WTC11 (cell line): Measurements from ENCODE around the gene ISG15. TPM values are rescaled to one million over a fixed set of nuclear protein-coding genes. Genes with fewer than 3 reads are reported as not detected.
A peak's percentile ranks its signal among the peaks of the same experiment; 100 is the strongest.

Source experiments
- ATAC-seq: fragments of 200-7000 bp; cut with Tn5 transposase; 2 replicates; pipeline ENCODE4 v1.10.0; 2021; ENCODE audit warnings: mild to moderate bottlenecking, moderate library complexity
- CTCF ChIA-PET: fragments of 300-600 bp; sonication (Branson Sonifier 250); formaldehyde crosslinking; loops from one replicate; lab custom pipeline; 2021; ENCODE audit warnings: antibody characterized with exemption; lab: Charles Lee
- POLR2A ChIA-PET: fragments of 350-600 bp; sonication (Branson Sonifier 250); formaldehyde crosslinking; loops from one replicate; lab custom pipeline; 2021; ENCODE audit warnings: antibody characterized with exemption; lab: Charles Lee
- DNase-seq: peaks from one replicate; pipeline ENCODE4 v3.0.0; 2021; ENCODE audit warnings: low spot score
- H3K27ac Mint-ChIP-seq: 2 replicates; pipeline ENCODE4 v1.8.0; 2021; ENCODE audit warnings: mixed read lengths
- H3K27me3 Mint-ChIP-seq: 2 replicates; pipeline ENCODE4 v1.8.0; 2021; ENCODE audit warnings: low read depth, mild to moderate bottlenecking, moderate library complexity, mixed read lengths
- H3K36me3 Mint-ChIP-seq: 2 replicates; pipeline ENCODE4 v1.8.0; 2021; ENCODE audit warnings: mixed read lengths
- H3K4me1 Mint-ChIP-seq: 2 replicates; pipeline ENCODE4 v1.8.0; 2022; ENCODE audit warnings: mixed read lengths
- H3K4me3 Mint-ChIP-seq: 2 replicates; pipeline ENCODE4 v1.8.0; 2021; ENCODE audit warnings: mild to moderate bottlenecking, moderate library complexity, mixed read lengths
- H3K9me3 Mint-ChIP-seq: 2 replicates; pipeline ENCODE4 v1.8.0; 2021; ENCODE audit warnings: mixed read lengths
- CREB1 ChIP-seq: sonication (generic); formaldehyde crosslinking; IDR thresholded peaks from 2 replicates; pipeline ENCODE4 v1.8.0; 2023; ENCODE audit warnings: mild to moderate bottlenecking, missing genetic modification reagents
- GTF2I ChIP-seq: fragments of 250-450 bp; sonication (Bioruptor Pico); conservative IDR thresholded peaks from 2 replicates; pipeline ENCODE4 v1.4.0; 2021; ENCODE audit warnings: mild to moderate bottlenecking
- NFATC4 ChIP-seq: fragments of 250-450 bp; sonication (Bioruptor Pico); IDR thresholded peaks from 2 replicates; pipeline ENCODE4 v1.9.0; 2021; ENCODE audit warnings: mild to moderate bottlenecking
- OVOL2 ChIP-seq: fragments of 250-450 bp; sonication (Bioruptor Pico); IDR thresholded peaks from 2 replicates; pipeline ENCODE4 v1.9.0; 2021; ENCODE audit warnings: mild to moderate bottlenecking, borderline replicate concordance
- RORB ChIP-seq: fragments of 250-450 bp; sonication (Bioruptor Pico); IDR thresholded peaks from 2 replicates; pipeline ENCODE4 v1.9.0; 2021; ENCODE audit warnings: mild to moderate bottlenecking
- ZNF396 ChIP-seq: fragments of 250-450 bp; sonication (Bioruptor Pico); IDR thresholded peaks from 2 replicates; pipeline ENCODE4 v1.8.0; 2021; ENCODE audit warnings: mild to moderate bottlenecking, moderate library complexity, borderline replicate concordance
- total RNA-seq: library from RNA; stranded (reverse); gene quantifications from 3 replicates; pipeline ENCODE4 v1.2.3, GENCODE V29; 2021
- TF ChIP-seq, protein P1 (sequence below): sonication (generic); formaldehyde crosslinking; IDR thresholded peaks from 2 replicates; pipeline ENCODE4 v1.8.1; 2023; ENCODE audit warnings: mild to moderate bottlenecking, missing genetic modification reagents
- TF ChIP-seq, protein P2 (sequence below): fragments of 250-450 bp; sonication (Bioruptor Pico); IDR thresholded peaks from 2 replicates; pipeline ENCODE4 v2.1.2; 2022; ENCODE audit warnings: mild to moderate bottlenecking, moderate library complexity
- TF ChIP-seq, protein P3 (sequence below): sonication (generic); formaldehyde crosslinking; IDR thresholded peaks from 2 replicates; pipeline ENCODE4 v1.8.0; 2022; ENCODE audit warnings: missing genetic modification reagents
- TF ChIP-seq, protein P4 (sequence below): sonication (generic); formaldehyde crosslinking; IDR thresholded peaks from 2 replicates; pipeline ENCODE4 v1.8.0; 2022; ENCODE audit warnings: mild to moderate bottlenecking, missing genetic modification reagents
- TF ChIP-seq, protein P5 (sequence below): sonication (generic); formaldehyde crosslinking; IDR thresholded peaks from 2 replicates; pipeline ENCODE4 v1.8.1; 2023; ENCODE audit warnings: mild to moderate bottlenecking, missing genetic modification reagents, moderate library complexity
- TF ChIP-seq, protein P6 (sequence below): sonication (generic); formaldehyde crosslinking; IDR thresholded peaks from 2 replicates; pipeline ENCODE4 v1.8.0; 2022; ENCODE audit warnings: mild to moderate bottlenecking, missing genetic modification reagents
- TF ChIP-seq, protein P7 (sequence below): fragments of 200-600 bp; IDR thresholded peaks from 2 replicates; pipeline ENCODE4 v1.8.0; 2022; ENCODE audit warnings: antibody characterized with exemption

ISG15 gene
- total RNA-seq, 1 experiment from 2014 or later, result 29.5 TPM

DNA sequence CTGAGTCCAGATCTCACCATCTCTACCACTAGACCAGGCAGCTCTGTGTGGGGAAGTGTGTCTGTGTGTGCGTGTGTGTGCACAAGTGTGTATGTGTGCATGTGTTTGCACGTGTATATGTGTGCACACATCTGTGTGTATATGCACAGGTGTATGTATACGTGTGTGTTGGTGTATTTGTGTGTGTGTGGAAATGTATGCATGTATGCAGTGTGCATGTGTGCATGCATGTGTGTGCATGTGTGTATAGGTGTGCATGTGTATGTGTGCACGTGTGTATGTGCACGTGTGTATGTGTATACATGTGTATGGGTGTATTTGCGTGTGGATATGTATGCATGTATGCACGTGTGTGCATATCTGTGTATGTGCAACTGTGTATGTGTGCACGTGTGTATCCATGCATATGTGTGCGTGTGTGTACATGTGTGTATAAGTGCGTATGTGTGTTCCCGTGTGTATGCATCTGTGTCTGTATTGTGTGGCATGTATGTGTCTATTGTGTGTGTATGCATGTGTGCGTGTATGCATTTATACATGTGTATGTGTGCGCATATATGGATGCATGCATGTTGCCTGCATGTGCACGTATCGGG is 43.9 kb upstream of the ISG15 start (continued):
- TF ChIP-seq, protein P1, sequence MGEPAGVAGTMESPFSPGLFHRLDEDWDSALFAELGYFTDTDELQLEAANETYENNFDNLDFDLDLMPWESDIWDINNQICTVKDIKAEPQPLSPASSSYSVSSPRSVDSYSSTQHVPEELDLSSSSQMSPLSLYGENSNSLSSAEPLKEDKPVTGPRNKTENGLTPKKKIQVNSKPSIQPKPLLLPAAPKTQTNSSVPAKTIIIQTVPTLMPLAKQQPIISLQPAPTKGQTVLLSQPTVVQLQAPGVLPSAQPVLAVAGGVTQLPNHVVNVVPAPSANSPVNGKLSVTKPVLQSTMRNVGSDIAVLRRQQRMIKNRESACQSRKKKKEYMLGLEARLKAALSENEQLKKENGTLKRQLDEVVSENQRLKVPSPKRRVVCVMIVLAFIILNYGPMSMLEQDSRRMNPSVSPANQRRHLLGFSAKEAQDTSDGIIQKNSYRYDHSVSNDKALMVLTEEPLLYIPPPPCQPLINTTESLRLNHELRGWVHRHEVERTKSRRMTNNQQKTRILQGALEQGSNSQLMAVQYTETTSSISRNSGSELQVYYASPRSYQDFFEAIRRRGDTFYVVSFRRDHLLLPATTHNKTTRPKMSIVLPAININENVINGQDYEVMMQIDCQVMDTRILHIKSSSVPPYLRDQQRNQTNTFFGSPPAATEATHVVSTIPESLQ (CRISPR knock-in tag), result no peak
- TF ChIP-seq, protein P2, sequence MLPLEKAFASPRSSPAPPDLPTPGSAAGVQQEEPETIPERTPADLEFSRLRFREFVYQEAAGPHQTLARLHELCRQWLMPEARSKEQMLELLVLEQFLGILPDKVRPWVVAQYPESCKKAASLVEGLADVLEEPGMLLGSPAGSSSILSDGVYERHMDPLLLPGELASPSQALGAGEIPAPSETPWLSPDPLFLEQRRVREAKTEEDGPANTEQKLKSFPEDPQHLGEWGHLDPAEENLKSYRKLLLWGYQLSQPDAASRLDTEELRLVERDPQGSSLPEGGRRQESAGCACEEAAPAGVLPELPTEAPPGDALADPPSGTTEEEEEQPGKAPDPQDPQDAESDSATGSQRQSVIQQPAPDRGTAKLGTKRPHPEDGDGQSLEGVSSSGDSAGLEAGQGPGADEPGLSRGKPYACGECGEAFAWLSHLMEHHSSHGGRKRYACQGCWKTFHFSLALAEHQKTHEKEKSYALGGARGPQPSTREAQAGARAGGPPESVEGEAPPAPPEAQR (CRISPR knock-in tag), result no peak
- no peak for TF ChIP-seq CREB1

DNA sequence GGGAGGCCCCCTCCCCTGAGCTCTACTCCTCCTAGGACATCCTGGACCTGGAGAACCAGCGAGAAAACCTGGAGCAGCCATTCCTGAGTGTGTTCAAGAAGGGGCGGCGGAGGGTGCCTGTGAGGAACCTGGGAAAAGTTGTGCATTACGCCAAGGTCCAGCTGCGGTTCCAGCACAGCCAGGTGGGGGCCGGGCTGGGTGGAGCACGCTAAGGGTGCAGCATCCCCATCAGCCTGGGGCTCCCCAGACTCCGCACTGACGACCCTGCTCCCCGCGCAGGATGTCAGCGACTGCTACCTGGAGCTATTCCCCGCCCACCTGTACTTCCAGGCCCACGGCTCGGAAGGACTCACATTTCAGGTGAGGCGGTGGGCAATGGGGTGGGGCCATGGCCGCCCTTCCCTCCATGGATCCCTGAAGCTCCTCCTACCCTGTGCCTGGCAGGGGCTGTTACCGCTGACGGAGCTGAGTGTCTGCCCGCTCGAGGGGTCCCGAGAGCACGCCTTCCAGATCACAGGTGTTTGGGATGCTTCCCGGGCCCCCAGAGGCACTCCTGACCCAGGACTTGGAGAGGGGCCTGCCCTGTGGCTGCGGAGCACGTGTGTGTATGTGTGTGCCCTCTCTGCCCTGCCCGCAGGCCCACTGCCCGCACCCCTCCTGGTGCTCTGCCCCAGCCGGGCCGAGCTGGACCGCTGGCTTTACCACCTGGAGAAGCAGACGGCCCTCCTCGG is 42.9 kb upstream of the ISG15 start:
- Mint-ChIP-seq H3K4me3 (peak overlapping the region; percentile 41; the same call in 1 of the 2 replicates), H3K4me1 (no peaks in the 10 kb centered on the region), H3K9me3 (no peaks in the 10 kb centered on the region; the same call in 1 of the 2 replicates)
- CTCF ChIA-PET, result interaction anchor here (0.9 to 2.9 kb wide), 12 partner anchors 9 to 101 kb away, joined by 3 to 15 read pairs (median 4); partner anchors contain the start of gene NOC2L
- peak; percentile 63 for DNase-seq
- TF ChIP-seq, protein P3, sequence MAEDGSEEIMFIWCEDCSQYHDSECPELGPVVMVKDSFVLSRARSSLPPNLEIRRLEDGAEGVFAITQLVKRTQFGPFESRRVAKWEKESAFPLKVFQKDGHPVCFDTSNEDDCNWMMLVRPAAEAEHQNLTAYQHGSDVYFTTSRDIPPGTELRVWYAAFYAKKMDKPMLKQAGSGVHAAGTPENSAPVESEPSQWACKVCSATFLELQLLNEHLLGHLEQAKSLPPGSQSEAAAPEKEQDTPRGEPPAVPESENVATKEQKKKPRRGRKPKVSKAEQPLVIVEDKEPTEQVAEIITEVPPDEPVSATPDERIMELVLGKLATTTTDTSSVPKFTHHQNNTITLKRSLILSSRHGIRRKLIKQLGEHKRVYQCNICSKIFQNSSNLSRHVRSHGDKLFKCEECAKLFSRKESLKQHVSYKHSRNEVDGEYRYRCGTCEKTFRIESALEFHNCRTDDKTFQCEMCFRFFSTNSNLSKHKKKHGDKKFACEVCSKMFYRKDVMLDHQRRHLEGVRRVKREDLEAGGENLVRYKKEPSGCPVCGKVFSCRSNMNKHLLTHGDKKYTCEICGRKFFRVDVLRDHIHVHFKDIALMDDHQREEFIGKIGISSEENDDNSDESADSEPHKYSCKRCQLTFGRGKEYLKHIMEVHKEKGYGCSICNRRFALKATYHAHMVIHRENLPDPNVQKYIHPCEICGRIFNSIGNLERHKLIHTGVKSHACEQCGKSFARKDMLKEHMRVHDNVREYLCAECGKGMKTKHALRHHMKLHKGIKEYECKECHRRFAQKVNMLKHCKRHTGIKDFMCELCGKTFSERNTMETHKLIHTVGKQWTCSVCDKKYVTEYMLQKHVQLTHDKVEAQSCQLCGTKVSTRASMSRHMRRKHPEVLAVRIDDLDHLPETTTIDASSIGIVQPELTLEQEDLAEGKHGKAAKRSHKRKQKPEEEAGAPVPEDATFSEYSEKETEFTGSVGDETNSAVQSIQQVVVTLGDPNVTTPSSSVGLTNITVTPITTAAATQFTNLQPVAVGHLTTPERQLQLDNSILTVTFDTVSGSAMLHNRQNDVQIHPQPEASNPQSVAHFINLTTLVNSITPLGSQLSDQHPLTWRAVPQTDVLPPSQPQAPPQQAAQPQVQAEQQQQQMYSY (CRISPR knock-in tag), result peak; percentile 70; the same call in 1 of the 2 replicates
- TF ChIP-seq, protein P4, sequence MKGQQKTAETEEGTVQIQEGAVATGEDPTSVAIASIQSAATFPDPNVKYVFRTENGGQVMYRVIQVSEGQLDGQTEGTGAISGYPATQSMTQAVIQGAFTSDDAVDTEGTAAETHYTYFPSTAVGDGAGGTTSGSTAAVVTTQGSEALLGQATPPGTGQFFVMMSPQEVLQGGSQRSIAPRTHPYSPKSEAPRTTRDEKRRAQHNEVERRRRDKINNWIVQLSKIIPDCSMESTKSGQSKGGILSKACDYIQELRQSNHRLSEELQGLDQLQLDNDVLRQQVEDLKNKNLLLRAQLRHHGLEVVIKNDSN (CRISPR knock-in tag), result 0 out of 2 replicates have a peak, but pooled peaks have one; percentile 17
- TF ChIP-seq, protein P5, sequence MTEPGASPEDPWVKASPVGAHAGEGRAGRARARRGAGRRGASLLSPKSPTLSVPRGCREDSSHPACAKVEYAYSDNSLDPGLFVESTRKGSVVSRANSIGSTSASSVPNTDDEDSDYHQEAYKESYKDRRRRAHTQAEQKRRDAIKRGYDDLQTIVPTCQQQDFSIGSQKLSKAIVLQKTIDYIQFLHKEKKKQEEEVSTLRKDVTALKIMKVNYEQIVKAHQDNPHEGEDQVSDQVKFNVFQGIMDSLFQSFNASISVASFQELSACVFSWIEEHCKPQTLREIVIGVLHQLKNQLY (CRISPR knock-in tag), result no peak
- TF ChIP-seq, all 79 proteins: peak for 2
- Mint-ChIP-seq H3K27me3 (peaks cover 43% of the 10 kb centered on the region), H3K27ac (no peak overlapping the region), H3K36me3 (no peaks in the 10 kb centered on the region)
- POLR2A ChIA-PET, result no interaction called here
- ATAC-seq, result peak; percentile 61

DNA sequence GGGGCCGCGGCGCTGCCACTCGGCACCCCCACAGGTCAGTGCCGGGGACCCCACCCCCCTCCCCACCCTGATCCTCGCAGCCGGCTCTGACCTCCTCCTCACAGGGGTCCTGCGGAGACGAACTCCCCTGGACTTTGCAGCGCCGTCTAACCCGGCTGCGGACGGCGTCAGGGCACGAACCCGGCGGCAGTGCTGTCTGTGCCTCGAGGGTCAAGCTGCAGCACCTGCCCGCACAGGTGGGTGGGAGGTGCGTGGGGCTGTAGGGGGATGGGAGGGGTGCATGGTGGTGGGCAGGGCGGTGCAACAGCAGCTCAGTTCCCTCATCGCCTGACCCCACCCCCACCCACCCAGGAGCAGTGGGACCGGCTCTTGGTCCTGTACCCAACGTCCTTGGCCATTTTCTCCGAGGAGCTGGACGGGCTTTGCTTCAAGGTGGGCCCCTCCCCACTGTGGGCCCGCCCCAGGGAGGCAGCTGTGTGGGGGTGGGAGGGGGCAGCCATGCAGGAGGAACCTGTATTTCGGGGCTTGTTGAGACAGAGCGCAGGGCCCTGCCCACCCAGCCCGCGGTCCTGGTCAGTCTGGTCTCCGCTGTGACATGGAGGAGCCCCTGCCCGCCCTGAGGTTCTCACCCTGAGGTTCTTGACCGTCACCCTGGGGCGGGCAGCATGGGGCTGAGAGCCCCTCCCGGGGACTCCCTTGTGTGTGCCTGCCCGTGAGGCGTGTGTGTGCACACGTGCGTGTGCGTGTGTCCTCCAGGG is 42.1 kb upstream of the ISG15 start:
- Mint-ChIP-seq H3K9me3 (no peaks in the 10 kb centered on the region; the same call in 1 of the 2 replicates), H3K27me3 (peaks cover 43% of the 10 kb centered on the region), H3K36me3 (no peaks in the 10 kb centered on the region), H3K4me3 (no peak overlapping the region), H3K27ac (no peak overlapping the region), H3K4me1 (peaks cover 4% of the 10 kb centered on the region)
- ATAC-seq, result no peak
- ChIA-PET POLR2A (no interaction called here), CTCF (interaction anchor here (0.9 to 2.9 kb wide), 11 partner anchors 10 to 102 kb away, joined by 3 to 15 read pairs (median 4); partner anchors contain the start of gene NOC2L)
- DNase-seq, result no peak
- TF ChIP-seq GTF2I (CRISPR knock-in tag) (no peak), RORB (no peak), OVOL2 (CRISPR knock-in tag) (no peak), NFATC4 (no peak), ZNF396 (CRISPR knock-in tag) (no peak)
- TF ChIP-seq, protein P6, sequence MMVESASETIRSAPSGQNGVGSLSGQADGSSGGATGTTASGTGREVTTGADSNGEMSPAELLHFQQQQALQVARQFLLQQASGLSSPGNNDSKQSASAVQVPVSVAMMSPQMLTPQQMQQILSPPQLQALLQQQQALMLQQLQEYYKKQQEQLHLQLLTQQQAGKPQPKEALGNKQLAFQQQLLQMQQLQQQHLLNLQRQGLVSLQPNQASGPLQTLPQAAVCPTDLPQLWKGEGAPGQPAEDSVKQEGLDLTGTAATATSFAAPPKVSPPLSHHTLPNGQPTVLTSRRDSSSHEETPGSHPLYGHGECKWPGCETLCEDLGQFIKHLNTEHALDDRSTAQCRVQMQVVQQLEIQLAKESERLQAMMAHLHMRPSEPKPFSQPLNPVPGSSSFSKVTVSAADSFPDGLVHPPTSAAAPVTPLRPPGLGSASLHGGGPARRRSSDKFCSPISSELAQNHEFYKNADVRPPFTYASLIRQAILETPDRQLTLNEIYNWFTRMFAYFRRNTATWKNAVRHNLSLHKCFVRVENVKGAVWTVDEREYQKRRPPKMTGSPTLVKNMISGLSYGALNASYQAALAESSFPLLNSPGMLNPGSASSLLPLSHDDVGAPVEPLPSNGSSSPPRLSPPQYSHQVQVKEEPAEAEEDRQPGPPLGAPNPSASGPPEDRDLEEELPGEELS, result no peak
- TF ChIP-seq, protein P7, sequence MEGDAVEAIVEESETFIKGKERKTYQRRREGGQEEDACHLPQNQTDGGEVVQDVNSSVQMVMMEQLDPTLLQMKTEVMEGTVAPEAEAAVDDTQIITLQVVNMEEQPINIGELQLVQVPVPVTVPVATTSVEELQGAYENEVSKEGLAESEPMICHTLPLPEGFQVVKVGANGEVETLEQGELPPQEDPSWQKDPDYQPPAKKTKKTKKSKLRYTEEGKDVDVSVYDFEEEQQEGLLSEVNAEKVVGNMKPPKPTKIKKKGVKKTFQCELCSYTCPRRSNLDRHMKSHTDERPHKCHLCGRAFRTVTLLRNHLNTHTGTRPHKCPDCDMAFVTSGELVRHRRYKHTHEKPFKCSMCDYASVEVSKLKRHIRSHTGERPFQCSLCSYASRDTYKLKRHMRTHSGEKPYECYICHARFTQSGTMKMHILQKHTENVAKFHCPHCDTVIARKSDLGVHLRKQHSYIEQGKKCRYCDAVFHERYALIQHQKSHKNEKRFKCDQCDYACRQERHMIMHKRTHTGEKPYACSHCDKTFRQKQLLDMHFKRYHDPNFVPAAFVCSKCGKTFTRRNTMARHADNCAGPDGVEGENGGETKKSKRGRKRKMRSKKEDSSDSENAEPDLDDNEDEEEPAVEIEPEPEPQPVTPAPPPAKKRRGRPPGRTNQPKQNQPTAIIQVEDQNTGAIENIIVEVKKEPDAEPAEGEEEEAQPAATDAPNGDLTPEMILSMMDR, result no peak
